Adrenal gland (tissue), 12 donors: ENCODE measurements around the gene ZHX3. TPM values are rescaled to one million over a fixed set of nuclear protein-coding genes. Genes with fewer than 3 reads are reported as not detected.

Experiments
- DNase-seq, 7 donors: peaks; one replicate each; pipeline ENCODE4 v3.0.0-alpha.2; 2019 to 2020
- H3K27ac ChIP-seq, 5 donors: fragments of 200-600 bp; sonication (generic) in 4 of 5; 1 replicate in 3 of 5; 2 replicates in 2 of 5; pipeline versions ENCODE4 v1.5.1 to v1.8.0; 2016 to 2020; ENCODE audit warnings: mild to moderate bottlenecking in 1 of 5
- H3K27me3 ChIP-seq: fragments of 200-600 bp; 2 replicates; pipeline ENCODE4 v1.8.0; 2021
- H3K36me3 ChIP-seq, 2 donors: fragments of 200-600 bp; replicated peaks in 1 of 2; 1 replicate in 1 of 2; 2 replicates in 1 of 2; pipeline versions ENCODE4 v1.5.1 to v1.8.0; 2018 to 2022
- H3K4me1 ChIP-seq, 2 donors: fragments of 200-600 bp; replicated peaks in 1 of 2; 1 replicate in 1 of 2; 2 replicates in 1 of 2; pipeline versions ENCODE4 v1.5.1 to v1.8.0; 2018 to 2021
- H3K4me3 ChIP-seq, 4 donors: fragments of 200-600 bp; sonication (generic) in 3 of 4; one replicate each; pipeline ENCODE4 v1.5.1; 2016 to 2018
- H3K9me3 ChIP-seq, 3 donors: fragments of 200-600 bp; sonication (generic) in 1 of 3; replicated peaks in 1 of 3; 1 replicate in 2 of 3; 2 replicates in 1 of 3; pipeline versions ENCODE4 v1.5.1 to v1.8.0; 2016 to 2021
- POLR2A ChIP-seq, 2 donors: fragments of 450-650 bp; IDR thresholded peaks; one replicate each; pipeline ENCODE4 v1.6.1; 2017; ENCODE audit warnings: antibody characterized with exemption in 2 of 2, mild to moderate bottlenecking in 2 of 2, moderate library complexity in 1 of 2
- WGBS, 4 donors: extraction: QIAGEN DNeasy Blood & Tissue Kit in 2 of 4; methylation state at CpG; one replicate each; pipeline versions ENCODE4 v1.1.5 to v1.1.7; 2013 to 2017; 5-methylcytosine and 5-hydroxymethylcytosine counted together
- intact Hi-C, 2 donors: fragments of 100-400 bp; cut with DNase I; formaldehyde crosslinking; loops; one replicate each; pipeline versions ENCODE4 v1.14.1 to v1.15.0; 2022 to 2023
- polyA plus RNA-seq, 3 donors: library from polyadenylated mRNA; stranded (reverse); fragments of 200-250 nt in 2 of 3; fragments of 350-450 nt in 1 of 3; fragmentation: Illumina TruSeq in 1 of 3; extraction: RNeasy Lipid Tissue Mini Kit (QIAGEN cat#74804) in 1 of 3; gene quantifications; one replicate each; pipeline ENCODE4 v1.2.3, GENCODE V29; 2013 to 2014
- total RNA-seq, 9 donors: library from RNA; depleted of rRNA in 4 of 9; stranded (reverse); fragments of >200 nt in 4 of 9; fragments of 120-200 nt in 1 of 9; fragmentation: NEBNext Ultra II Directional in 1 of 9; extraction: Animal tissue kit (Norgen Biotek cat#: 25700) in 1 of 9; gene quantifications; one replicate each; pipeline versions ENCODE4 v1.1.0 to v1.2.4, GENCODE V29; 2013 to 2023
- TF ChIP-seq, protein P1 (sequence below), 6 experiments: fragments of 450-650 bp in 4 of 6; fragments of 200-600 bp in 2 of 6; sonication (generic) in 1 of 6; IDR thresholded peaks; 1 replicate in 5 of 6; 2 replicates in 1 of 6; pipeline versions ENCODE4 v1.5.1 to v1.8.0; 2016 to 2021; ENCODE audit warnings: antibody characterized with exemption in 6 of 6, mild to moderate bottlenecking in 2 of 6, moderate library complexity in 1 of 6
- donor health status: healthy with polysubstance abuse.
- donor health status: Bipolar disorder and iron deficiency.
- donor health status: DM: yes; HTN: yes; CAD: no.
- donor health status: DM: no; HTN: no; CAD: no.
- donor health status: DM: no; HTN: no; CAD: no.
- donor health status: DM: yes; HTN: yes; CAD: no.

The ZHX3 gene
- total and polyA plus RNA-seq, 12 donors, result 20.7 to 91.1 (median 51.2) TPM

DNA sequence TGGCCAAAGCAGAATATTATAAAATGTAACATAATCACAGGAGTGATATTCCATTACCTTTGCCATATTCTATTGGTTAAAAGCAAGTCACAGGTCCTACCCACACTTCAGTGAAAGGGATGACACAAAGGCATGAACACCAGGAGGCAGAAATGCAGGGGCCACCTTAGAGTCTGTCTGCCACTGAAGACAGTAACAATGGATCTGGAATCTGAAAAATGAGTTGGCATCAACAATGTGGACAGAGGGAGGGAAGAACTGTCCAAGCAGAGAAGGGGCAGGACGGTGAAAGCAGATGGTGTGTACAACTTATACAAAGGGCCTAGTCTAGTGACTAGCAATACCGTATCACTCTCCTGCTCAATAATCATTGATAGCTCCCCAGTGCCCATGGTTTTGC, 16.5 kb upstream of the ZHX3 start:
- no peaks in the 10 kb centered on the region for H3K9me3 ChIP-seq
- no peak overlapping the region for H3K4me3 ChIP-seq
- H3K4me1 ChIP-seq, result peaks cover 8 to 11% of the 10 kb centered on the region in 2 donors
- H3K27me3 ChIP-seq, result no peaks in the 10 kb centered on the region
- no peaks in the 10 kb centered on the region for H3K36me3 ChIP-seq
- WGBS, 4 donors, result 82 to 100% (median 96%) methylated on average over 2 of the region's 2 CpGs
- TF ChIP-seq POLR2A (IDR thresholded peaks at IDR 0.05), result no peak
- TF ChIP-seq, protein P1, sequence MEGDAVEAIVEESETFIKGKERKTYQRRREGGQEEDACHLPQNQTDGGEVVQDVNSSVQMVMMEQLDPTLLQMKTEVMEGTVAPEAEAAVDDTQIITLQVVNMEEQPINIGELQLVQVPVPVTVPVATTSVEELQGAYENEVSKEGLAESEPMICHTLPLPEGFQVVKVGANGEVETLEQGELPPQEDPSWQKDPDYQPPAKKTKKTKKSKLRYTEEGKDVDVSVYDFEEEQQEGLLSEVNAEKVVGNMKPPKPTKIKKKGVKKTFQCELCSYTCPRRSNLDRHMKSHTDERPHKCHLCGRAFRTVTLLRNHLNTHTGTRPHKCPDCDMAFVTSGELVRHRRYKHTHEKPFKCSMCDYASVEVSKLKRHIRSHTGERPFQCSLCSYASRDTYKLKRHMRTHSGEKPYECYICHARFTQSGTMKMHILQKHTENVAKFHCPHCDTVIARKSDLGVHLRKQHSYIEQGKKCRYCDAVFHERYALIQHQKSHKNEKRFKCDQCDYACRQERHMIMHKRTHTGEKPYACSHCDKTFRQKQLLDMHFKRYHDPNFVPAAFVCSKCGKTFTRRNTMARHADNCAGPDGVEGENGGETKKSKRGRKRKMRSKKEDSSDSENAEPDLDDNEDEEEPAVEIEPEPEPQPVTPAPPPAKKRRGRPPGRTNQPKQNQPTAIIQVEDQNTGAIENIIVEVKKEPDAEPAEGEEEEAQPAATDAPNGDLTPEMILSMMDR (IDR thresholded peaks at IDR 0.05), result no peak
- H3K27ac ChIP-seq, result peak overlapping the region in 2 of 5 donors; percentile 60 to 64
- intact Hi-C loops, result loop anchor here in 1 of 2 donors (10.0 kb wide), 1 partner anchor 89 kb away; no protein-coding TSS in a partner anchor
- no peak for DNase-seq

DNA sequence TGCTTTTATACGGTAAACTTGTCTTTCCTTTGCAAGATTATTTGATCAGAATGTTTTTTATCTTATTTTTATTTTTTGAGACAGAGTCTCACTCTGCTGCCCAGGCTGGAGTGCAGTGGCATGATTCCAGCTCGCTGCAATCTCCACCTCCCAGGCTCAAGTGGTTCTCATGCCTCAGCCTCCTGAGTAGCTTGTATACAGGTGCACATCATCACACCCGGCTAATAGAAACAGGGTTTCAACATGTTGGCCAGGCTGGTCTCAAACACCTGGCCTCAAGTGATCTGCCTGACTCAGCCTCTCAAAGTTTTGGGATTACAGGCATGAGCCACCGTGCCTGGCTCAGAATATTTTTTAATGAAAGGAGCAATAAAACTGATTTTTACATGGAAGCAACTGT, 14.2 kb upstream of the ZHX3 start:
- no peaks in the 10 kb centered on the region for H3K9me3 ChIP-seq
- peaks cover 14 to 18% of the 10 kb centered on the region in 2 donors for H3K4me1 ChIP-seq
- no peak overlapping the region for H3K27ac ChIP-seq
- no peaks in the 10 kb centered on the region for H3K27me3 ChIP-seq
- WGBS, 4 donors, result 90 to 96% (median 93%) methylated on average over 3 to 4 of the region's 4 CpGs
- no peak for DNase-seq
- no peak overlapping the region for H3K4me3 ChIP-seq
- TF ChIP-seq, protein P1 (IDR thresholded peaks at IDR 0.05), result no peak
- TF ChIP-seq POLR2A (IDR thresholded peaks at IDR 0.05), result no peak
- no peaks in the 10 kb centered on the region for H3K36me3 ChIP-seq
- intact Hi-C loops, result loop anchor here in 1 of 2 donors (10.0 kb wide), 1 partner anchor 87 kb away; no protein-coding TSS in a partner anchor

DNA sequence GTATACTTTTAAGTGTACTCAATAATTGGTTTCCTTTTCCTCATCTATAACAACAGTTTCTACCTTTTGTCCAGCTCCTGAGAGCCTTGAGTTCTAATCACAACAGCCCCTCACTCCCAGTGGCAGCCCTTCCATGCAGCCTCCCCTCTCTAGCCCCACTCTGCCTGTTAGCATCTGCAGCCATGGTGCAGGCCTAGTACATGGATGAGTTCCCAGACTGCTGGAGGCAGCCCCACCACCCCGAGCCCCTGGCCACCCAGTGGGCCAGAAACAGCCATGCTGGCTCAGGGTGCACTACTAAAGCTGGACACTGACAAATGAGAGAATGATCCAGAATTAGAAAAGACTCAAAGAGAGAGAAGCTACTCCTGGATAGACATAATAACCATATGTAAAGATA, 13.4 kb upstream of the ZHX3 start:
- no peaks in the 10 kb centered on the region for H3K27me3 ChIP-seq
- 91 to 100% (median 97%) methylated on average over 1 of the region's 1 CpG for WGBS, 4 donors
- intact Hi-C loops, result loop anchor here in 1 of 2 donors (10.0 kb wide), 1 partner anchor 86 kb away; no protein-coding TSS in a partner anchor
- TF ChIP-seq, protein P1 (IDR thresholded peaks at IDR 0.05), result no peak
- no peak for TF ChIP-seq POLR2A (IDR thresholded peaks at IDR 0.05)
- no peak overlapping the region for H3K27ac ChIP-seq
- peaks cover 14 to 18% of the 10 kb centered on the region in 2 donors for H3K4me1 ChIP-seq
- DNase-seq, result peak in 2 of 7 donors; percentile 14 to 30
- H3K4me3 ChIP-seq, result no peak overlapping the region
- H3K9me3 ChIP-seq, result no peaks in the 10 kb centered on the region
- no peaks in the 10 kb centered on the region for H3K36me3 ChIP-seq

DNA sequence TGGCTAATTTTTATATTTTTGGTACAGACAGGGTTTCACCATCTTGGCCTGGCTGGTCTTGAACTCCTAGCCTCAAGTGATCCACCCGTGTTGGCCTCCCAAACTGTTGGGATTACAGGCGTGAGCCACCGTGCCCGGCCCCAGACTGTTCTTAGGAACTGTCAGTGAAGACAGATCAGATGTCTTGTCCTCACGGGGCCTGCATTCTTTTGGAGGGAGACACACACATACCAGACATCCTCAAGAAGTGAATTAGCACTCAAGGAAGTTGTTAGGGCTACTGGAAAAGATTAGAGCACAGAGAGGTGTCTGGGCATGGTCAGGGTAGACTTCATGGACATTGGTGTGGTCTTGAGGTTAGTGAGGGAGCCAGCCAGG, 12.8 kb upstream of the ZHX3 start:
- 79 to 91% (median 88%) methylated on average over 5 of the region's 5 CpGs for WGBS, 4 donors
- DNase-seq, result peak in 3 of 7 donors; percentile 16 to 54 (median 17)
- Histone ChIP-seq H3K27me3 (no peaks in the 10 kb centered on the region), H3K4me3 (no peak overlapping the region), H3K9me3 (no peaks in the 10 kb centered on the region), H3K36me3 (no peaks in the 10 kb centered on the region), H3K4me1 (peaks cover 14 to 18% of the 10 kb centered on the region in 2 donors), H3K27ac (peak overlapping the region in 4 of 5 donors; percentile 58 to 92 (median 89))
- TF ChIP-seq, protein P1 (IDR thresholded peaks at IDR 0.05), result no peak
- no peak for TF ChIP-seq POLR2A (IDR thresholded peaks at IDR 0.05)
- intact Hi-C loops, result loop anchor here in 1 of 2 donors (10.0 kb wide), 1 partner anchor 86 kb away; no protein-coding TSS in a partner anchor
